ENCODE data around the gene NRXN2.

DNA sequence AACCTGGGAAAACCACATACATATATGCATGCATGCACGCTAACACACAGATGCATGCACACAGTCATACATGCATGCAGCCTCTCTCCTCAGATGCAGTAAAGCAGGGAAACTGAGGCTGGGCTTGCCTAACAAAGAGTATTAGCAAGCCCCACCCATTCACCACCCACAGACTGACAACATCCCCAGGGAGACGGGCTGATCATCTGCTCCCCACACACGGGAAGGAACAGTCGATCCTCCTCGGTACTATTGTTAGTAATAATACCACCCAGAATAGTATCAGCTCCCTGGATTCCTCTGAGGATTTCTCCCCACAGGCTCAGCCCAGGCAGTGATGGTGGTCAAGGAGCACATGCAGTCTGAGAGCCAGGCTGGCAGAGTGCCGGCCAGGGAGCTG lies 90.8 kb downstream of the NRXN2 start:
- TF ChIP-seq CTCF (tag by site-specific recombination; IDR thresholded peaks at IDR 0.05) (no peak), ZNF423 (tag by site-specific recombination; IDR thresholded peaks at IDR 0.05) (no peak), ZNF239 (tag by site-specific recombination; IDR thresholded peaks at IDR 0.05) (no peak), ZNF280C (tag by site-specific recombination; IDR thresholded peaks at IDR 0.05) (no peak), ZNF776 (tag by site-specific recombination; IDR thresholded peaks at IDR 0.05; ENCODE audit: borderline replicate concordance) (no peak), BCL6B (tag by site-specific recombination; IDR thresholded peaks at IDR 0.05) (no peak), SETDB1 (IDR thresholded peaks at IDR 0.05; ENCODE audit: insufficient read length, low read length) (no peak), ZNF148 (tag by site-specific recombination; IDR thresholded peaks at IDR 0.05; ENCODE audit: borderline replicate concordance) (no peak)
- TF ChIP-seq, protein P1, sequence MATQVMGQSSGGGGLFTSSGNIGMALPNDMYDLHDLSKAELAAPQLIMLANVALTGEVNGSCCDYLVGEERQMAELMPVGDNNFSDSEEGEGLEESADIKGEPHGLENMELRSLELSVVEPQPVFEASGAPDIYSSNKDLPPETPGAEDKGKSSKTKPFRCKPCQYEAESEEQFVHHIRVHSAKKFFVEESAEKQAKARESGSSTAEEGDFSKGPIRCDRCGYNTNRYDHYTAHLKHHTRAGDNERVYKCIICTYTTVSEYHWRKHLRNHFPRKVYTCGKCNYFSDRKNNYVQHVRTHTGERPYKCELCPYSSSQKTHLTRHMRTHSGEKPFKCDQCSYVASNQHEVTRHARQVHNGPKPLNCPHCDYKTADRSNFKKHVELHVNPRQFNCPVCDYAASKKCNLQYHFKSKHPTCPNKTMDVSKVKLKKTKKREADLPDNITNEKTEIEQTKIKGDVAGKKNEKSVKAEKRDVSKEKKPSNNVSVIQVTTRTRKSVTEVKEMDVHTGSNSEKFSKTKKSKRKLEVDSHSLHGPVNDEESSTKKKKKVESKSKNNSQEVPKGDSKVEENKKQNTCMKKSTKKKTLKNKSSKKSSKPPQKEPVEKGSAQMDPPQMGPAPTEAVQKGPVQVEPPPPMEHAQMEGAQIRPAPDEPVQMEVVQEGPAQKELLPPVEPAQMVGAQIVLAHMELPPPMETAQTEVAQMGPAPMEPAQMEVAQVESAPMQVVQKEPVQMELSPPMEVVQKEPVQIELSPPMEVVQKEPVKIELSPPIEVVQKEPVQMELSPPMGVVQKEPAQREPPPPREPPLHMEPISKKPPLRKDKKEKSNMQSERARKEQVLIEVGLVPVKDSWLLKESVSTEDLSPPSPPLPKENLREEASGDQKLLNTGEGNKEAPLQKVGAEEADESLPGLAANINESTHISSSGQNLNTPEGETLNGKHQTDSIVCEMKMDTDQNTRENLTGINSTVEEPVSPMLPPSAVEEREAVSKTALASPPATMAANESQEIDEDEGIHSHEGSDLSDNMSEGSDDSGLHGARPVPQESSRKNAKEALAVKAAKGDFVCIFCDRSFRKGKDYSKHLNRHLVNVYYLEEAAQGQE (tag by site-specific recombination; IDR thresholded peaks at IDR 0.05) = no peak
- TF ChIP-seq, protein P2, sequence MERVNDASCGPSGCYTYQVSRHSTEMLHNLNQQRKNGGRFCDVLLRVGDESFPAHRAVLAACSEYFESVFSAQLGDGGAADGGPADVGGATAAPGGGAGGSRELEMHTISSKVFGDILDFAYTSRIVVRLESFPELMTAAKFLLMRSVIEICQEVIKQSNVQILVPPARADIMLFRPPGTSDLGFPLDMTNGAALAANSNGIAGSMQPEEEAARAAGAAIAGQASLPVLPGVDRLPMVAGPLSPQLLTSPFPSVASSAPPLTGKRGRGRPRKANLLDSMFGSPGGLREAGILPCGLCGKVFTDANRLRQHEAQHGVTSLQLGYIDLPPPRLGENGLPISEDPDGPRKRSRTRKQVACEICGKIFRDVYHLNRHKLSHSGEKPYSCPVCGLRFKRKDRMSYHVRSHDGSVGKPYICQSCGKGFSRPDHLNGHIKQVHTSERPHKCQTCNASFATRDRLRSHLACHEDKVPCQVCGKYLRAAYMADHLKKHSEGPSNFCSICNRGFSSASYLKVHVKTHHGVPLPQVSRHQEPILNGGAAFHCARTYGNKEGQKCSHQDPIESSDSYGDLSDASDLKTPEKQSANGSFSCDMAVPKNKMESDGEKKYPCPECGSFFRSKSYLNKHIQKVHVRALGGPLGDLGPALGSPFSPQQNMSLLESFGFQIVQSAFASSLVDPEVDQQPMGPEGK (tag by site-specific recombination; IDR thresholded peaks at IDR 0.05) = no peak
- TF ChIP-seq, protein P3, sequence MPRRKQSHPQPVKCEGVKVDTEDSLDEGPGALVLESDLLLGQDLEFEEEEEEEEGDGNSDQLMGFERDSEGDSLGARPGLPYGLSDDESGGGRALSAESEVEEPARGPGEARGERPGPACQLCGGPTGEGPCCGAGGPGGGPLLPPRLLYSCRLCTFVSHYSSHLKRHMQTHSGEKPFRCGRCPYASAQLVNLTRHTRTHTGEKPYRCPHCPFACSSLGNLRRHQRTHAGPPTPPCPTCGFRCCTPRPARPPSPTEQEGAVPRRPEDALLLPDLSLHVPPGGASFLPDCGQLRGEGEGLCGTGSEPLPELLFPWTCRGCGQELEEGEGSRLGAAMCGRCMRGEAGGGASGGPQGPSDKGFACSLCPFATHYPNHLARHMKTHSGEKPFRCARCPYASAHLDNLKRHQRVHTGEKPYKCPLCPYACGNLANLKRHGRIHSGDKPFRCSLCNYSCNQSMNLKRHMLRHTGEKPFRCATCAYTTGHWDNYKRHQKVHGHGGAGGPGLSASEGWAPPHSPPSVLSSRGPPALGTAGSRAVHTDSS (tag by site-specific recombination; IDR thresholded peaks at IDR 0.05) = no peak
